Activated CD8-positive, alpha-beta memory T cell treated with anti-CD3 and anti-CD28 coated beads, Interleukin-2, amount 10 ng/mL, durations not matched to agents 7 days and 5 days (primary cell): ENCODE data around the gene SLC9A8. TPM values are rescaled to one million over a fixed set of nuclear protein-coding genes. Genes with fewer than 3 reads are reported as not detected.
A peak's percentile ranks its signal among the peaks of the same experiment; 100 is the strongest.
"Not testable (repeated sequence)": the region's sequence is repeated elsewhere in the genome, so short reads cannot be mapped to it uniquely, and the experiment has no call there.

Experiments
- ATAC-seq: fragments of 150-1000 bp; cut with Tn5 transposase; one replicate; pipeline ENCODE4 v1.10.0; 2021; ENCODE audit warnings: moderate library complexity
- CTCF ChIA-PET: fragments of 350-600 bp; sonication (Branson Sonifier 250); formaldehyde crosslinking; loops from one replicate; lab custom pipeline; 2021; ENCODE audit warnings: antibody characterized with exemption; lab: Charles Lee
- DNase-seq: peaks from one replicate; pipeline ENCODE4 v3.0.0-alpha.2; 2020
- H3K27ac Mint-ChIP-seq: one replicate; pipeline ENCODE4 v1.8.0; 2021; ENCODE audit warnings: mild to moderate bottlenecking, mixed read lengths
- H3K27me3 Mint-ChIP-seq: one replicate; pipeline ENCODE4 v1.8.0; 2021; ENCODE audit warnings: mixed read lengths
- H3K36me3 Mint-ChIP-seq: one replicate; pipeline ENCODE4 v1.8.0; 2021; ENCODE audit warnings: mild to moderate bottlenecking, mixed read lengths
- H3K4me1 Mint-ChIP-seq: one replicate; pipeline ENCODE4 v1.8.0; 2021; ENCODE audit warnings: mixed read lengths
- H3K4me3 Mint-ChIP-seq: one replicate; pipeline ENCODE4 v1.8.0; 2021; ENCODE audit warnings: mild to moderate bottlenecking, moderate library complexity, mixed read lengths
- H3K9me3 Mint-ChIP-seq: one replicate; pipeline ENCODE4 v1.8.0; 2022; ENCODE audit warnings: low read depth, mixed read lengths
- total RNA-seq, 2 experiments: library from RNA; stranded (reverse); gene quantifications; one replicate each; pipeline ENCODE4 v1.2.3, GENCODE V29; 2021

SLC9A8 gene
- total RNA-seq, 2 experiments from 2014 or later: 16.3 to 24.9 TPM

GRCh38 chr20:49781676-49782075, 31.0 kb upstream of the SLC9A8 start:
- Mint-ChIP-seq H3K27me3 (no peaks in the 10 kb centered on the region), H3K27ac (no peak overlapping the region), H3K9me3 (no peaks in the 10 kb centered on the region), H3K4me3 (no peak overlapping the region), H3K36me3 (no peaks in the 10 kb centered on the region), H3K4me1 (peaks cover 24% of the 10 kb centered on the region)
- CTCF ChIA-PET: no interaction called here
- DNase-seq (no peak), ATAC-seq (no peak)

GRCh38 chr20:49782439-49782838, 30.2 kb upstream of the SLC9A8 start:
- H3K27ac Mint-ChIP-seq, DNase-seq, H3K4me3 Mint-ChIP-seq, H3K9me3 Mint-ChIP-seq, ATAC-seq, H3K27me3 Mint-ChIP-seq, CTCF ChIA-PET, H3K36me3 Mint-ChIP-seq: not testable (repeated sequence)
- peaks cover 21% of the 10 kb centered on the region for H3K4me1 Mint-ChIP-seq

- CTCF ChIA-PET: not testable (repeated sequence)
- peaks cover 17% of the 10 kb centered on the region for H3K4me1 Mint-ChIP-seq
These were observed 29.3 kb upstream of the SLC9A8 start for GRCh38 chr20:49783021-49783995.

GRCh38 chr20:49784291-49784690, 28.3 kb upstream of the SLC9A8 start:
- CTCF ChIA-PET: no interaction called here
- Mint-ChIP-seq H3K27me3 (no peaks in the 10 kb centered on the region), H3K4me3 (no peak overlapping the region), H3K9me3 (no peaks in the 10 kb centered on the region), H3K27ac (no peak overlapping the region), H3K4me1 (peaks cover 17% of the 10 kb centered on the region), H3K36me3 (no peaks in the 10 kb centered on the region)
- ATAC-seq (no peak), DNase-seq (no peak)

More at GRCh38 chr20:49783021-49783995, 29.3 kb upstream of the SLC9A8 start:
- H3K9me3 Mint-ChIP-seq, H3K27ac Mint-ChIP-seq, H3K27me3 Mint-ChIP-seq, H3K4me3 Mint-ChIP-seq, H3K36me3 Mint-ChIP-seq, DNase-seq, ATAC-seq: not testable (repeated sequence)

- CTCF ChIA-PET: interaction anchor here (1.5 kb wide), 1 partner anchor 17 kb away, joined by 4 read pairs; no protein-coding TSS in a partner anchor
These were observed 27.3 kb upstream of the SLC9A8 start for GRCh38 chr20:49785149-49785851.

GRCh38 chr20:49785852-49786175, 26.8 kb upstream of the SLC9A8 start:
- ATAC-seq (no peak), DNase-seq (no peak)
- no peaks in the 10 kb centered on the region for H3K9me3 Mint-ChIP-seq
- H3K4me1 Mint-ChIP-seq: peaks cover 17% of the 10 kb centered on the region
- no peak overlapping the region for H3K4me3 Mint-ChIP-seq
- no peaks in the 10 kb centered on the region for H3K27me3 Mint-ChIP-seq
- H3K27ac Mint-ChIP-seq: peak overlapping the region; percentile 47
- no peaks in the 10 kb centered on the region for H3K36me3 Mint-ChIP-seq
- CTCF ChIA-PET: interaction anchor here (1.5 kb wide), 1 partner anchor 16 kb away, joined by 4 read pairs; no protein-coding TSS in a partner anchor

More at GRCh38 chr20:49785149-49785851, 27.3 kb upstream of the SLC9A8 start:
- H3K4me3 Mint-ChIP-seq: no peak overlapping the region
- H3K36me3 Mint-ChIP-seq: no peaks in the 10 kb centered on the region
- no peak for DNase-seq
- no peaks in the 10 kb centered on the region for H3K27me3 Mint-ChIP-seq
- ATAC-seq: no peak
- H3K27ac Mint-ChIP-seq: peak overlapping the region; percentile 47
- H3K4me1 Mint-ChIP-seq: peaks cover 17% of the 10 kb centered on the region
- H3K9me3 Mint-ChIP-seq: no peaks in the 10 kb centered on the region

- no peaks in the 10 kb centered on the region for H3K36me3 Mint-ChIP-seq
- H3K4me3 Mint-ChIP-seq: no peak overlapping the region
- no peak for ATAC-seq
- H3K27ac Mint-ChIP-seq: peak overlapping the region; percentile 47
- H3K9me3 Mint-ChIP-seq: no peaks in the 10 kb centered on the region
- H3K27me3 Mint-ChIP-seq: no peaks in the 10 kb centered on the region
- peaks cover 17% of the 10 kb centered on the region for H3K4me1 Mint-ChIP-seq
- DNase-seq: no peak
- CTCF ChIA-PET: interaction anchor here (1.5 kb wide), 1 partner anchor 16 kb away, joined by 4 read pairs; no protein-coding TSS in a partner anchor
These were observed 26.4 kb upstream of the SLC9A8 start for GRCh38 chr20:49786196-49786595.

GRCh38 chr20:49786668-49787370, 25.8 kb upstream of the SLC9A8 start:
- H3K4me1 Mint-ChIP-seq: peaks cover 14% of the 10 kb centered on the region
- H3K27ac Mint-ChIP-seq: no peak overlapping the region
- CTCF ChIA-PET: interaction anchor here (1.3 to 1.5 kb wide), 3 partner anchors 15 to 245 kb away, joined by 3 to 4 read pairs (median 3); partner anchors contain the start of gene SLC9A8
- no peak for ATAC-seq
- no peak overlapping the region for H3K4me3 Mint-ChIP-seq
- H3K9me3 Mint-ChIP-seq: no peaks in the 10 kb centered on the region
- H3K36me3 Mint-ChIP-seq: no peaks in the 10 kb centered on the region
- DNase-seq: no peak
- H3K27me3 Mint-ChIP-seq: no peaks in the 10 kb centered on the region

GRCh38 chr20:49787371-49788357, 25.0 kb upstream of the SLC9A8 start:
- Mint-ChIP-seq H3K27ac (no peak overlapping the region), H3K27me3 (no peaks in the 10 kb centered on the region), H3K36me3 (no peaks in the 10 kb centered on the region), H3K4me1 (peaks cover 13% of the 10 kb centered on the region), H3K9me3 (no peaks in the 10 kb centered on the region), H3K4me3 (no peak overlapping the region)
- CTCF ChIA-PET: interaction anchor here (1.3 to 1.9 kb wide), 3 partner anchors 17 to 246 kb away, joined by 3 to 4 read pairs (median 3); partner anchors contain the start of gene SLC9A8
- no peak for ATAC-seq
- DNase-seq: no peak

GRCh38 chr20:49790077-49790798, 22.4 kb upstream of the SLC9A8 start:
- ATAC-seq (no peak), DNase-seq (no peak)
- Mint-ChIP-seq H3K9me3 (no peaks in the 10 kb centered on the region), H3K4me1 (peaks cover 30% of the 10 kb centered on the region), H3K36me3 (no peaks in the 10 kb centered on the region), H3K27me3 (no peaks in the 10 kb centered on the region), H3K4me3 (no peak overlapping the region), H3K27ac (no peak overlapping the region)
- CTCF ChIA-PET: interaction anchor here (1.0 kb wide), 1 partner anchor 249 kb away, joined by 3 read pairs; no protein-coding TSS in a partner anchor

- no peak overlapping the region for H3K27ac Mint-ChIP-seq
- H3K4me1 Mint-ChIP-seq: peaks cover 24% of the 10 kb centered on the region
- no peaks in the 10 kb centered on the region for H3K27me3 Mint-ChIP-seq
- DNase-seq (no peak), ATAC-seq (no peak)
- CTCF ChIA-PET: interaction anchor here (1.0 kb wide), 1 partner anchor 250 kb away, joined by 3 read pairs; no protein-coding TSS in a partner anchor
- H3K4me3 Mint-ChIP-seq: no peak overlapping the region
- H3K36me3 Mint-ChIP-seq: no peaks in the 10 kb centered on the region
- no peaks in the 10 kb centered on the region for H3K9me3 Mint-ChIP-seq
These were observed 21.5 kb upstream of the SLC9A8 start for GRCh38 chr20:49791165-49791564.
